H1 (cell line): ENCODE measurements around the gene IL7R. TPM values are rescaled to one million over a fixed set of nuclear protein-coding genes. Genes with fewer than 3 reads are reported as not detected.

Experiments used
- ATF2 ChIP-seq: IDR thresholded peaks from 2 replicates; pipeline ENCODE4 v1.6.1; 2012; ENCODE audit warnings: low read length, inconsistent platforms
- JUND ChIP-seq: IDR thresholded peaks from 2 replicates; pipeline ENCODE4 v1.6.1; 2011; ENCODE audit warnings: mild to moderate bottlenecking, improper control_type of control experiment, low read length
- MAFK ChIP-seq: IDR thresholded peaks from 2 replicates; pipeline ENCODE4 v1.6.1; 2012; ENCODE audit warnings: low read depth, mild to moderate bottlenecking, improper control_type of control experiment, low read length
- RFX5 ChIP-seq: IDR thresholded peaks from 2 replicates; pipeline ENCODE4 v1.6.1; 2011; ENCODE audit warnings: low read depth, low read length, improper control_type of control experiment, borderline replicate concordance
- SIN3A ChIP-seq, 2 experiments: IDR thresholded peaks in 1 of 2; conservative IDR thresholded peaks in 1 of 2; 2 replicates each; pipeline ENCODE4 v1.6.1; 2011 to 2012; ENCODE audit warnings: low read length in 2 of 2, improper control_type of control experiment in 1 of 2, low read depth in 1 of 2, mild to moderate bottlenecking in 1 of 2
- polyA plus RNA-seq, 7 experiments: library from polyadenylated mRNA; depleted of rRNA in 3 of 7; stranded (reverse) in 5 of 7; unstranded in 2 of 7; fragments of >200 nt in 5 of 7; fragments of 200-250 nt in 2 of 7; gene quantifications; 1 replicate in 5 of 7; 2 replicates in 1 of 7; 4 replicates in 1 of 7; pipeline versions ENCODE4 v1.2.1 to v1.2.3, GENCODE V29; 2011 to 2013; ENCODE audit warnings: missing spikeins in 2 of 7, mixed read lengths in 2 of 7
- total RNA-seq: library from RNA; stranded (reverse); fragmentation: NEBNext Ultra II Directional; extraction: Animal tissue kit (Norgen Biotek cat#: 25700); gene quantifications from 2 replicates; pipeline ENCODE4 v1.2.1, GENCODE V29; 2021

The IL7R gene
- total and polyA plus RNA-seq, 2 of the 8 experiments (the other 6 are each of a cell fraction or from before 2014, with no cell fraction given): not detected

GRCh38 chr5:35835796-35836742, 20.6 kb upstream of the IL7R start (continued):
- no peak for TF ChIP-seq ATF2
- TF ChIP-seq RFX5: no peak
- TF ChIP-seq MAFK: no peak
- no peak for TF ChIP-seq JUND
- TF ChIP-seq SIN3A (conservative IDR thresholded peaks at IDR 0.05 in 1 of 2, IDR thresholded peaks at IDR 0.05 in 1 of 2; ENCODE audit: low read depth in 1 of 2, low read length in 2 of 2): no peak
